ENCODE data around the gene NR1D1. TPM values are rescaled to one million over a fixed set of nuclear protein-coding genes. Genes with fewer than 3 reads are reported as not detected.
A peak's percentile ranks its signal among the peaks of the same experiment; 100 is the strongest.

Gene NR1D1
- total RNA-seq, 1 experiment from 2014 or later, result 63.7 TPM

DNA sequence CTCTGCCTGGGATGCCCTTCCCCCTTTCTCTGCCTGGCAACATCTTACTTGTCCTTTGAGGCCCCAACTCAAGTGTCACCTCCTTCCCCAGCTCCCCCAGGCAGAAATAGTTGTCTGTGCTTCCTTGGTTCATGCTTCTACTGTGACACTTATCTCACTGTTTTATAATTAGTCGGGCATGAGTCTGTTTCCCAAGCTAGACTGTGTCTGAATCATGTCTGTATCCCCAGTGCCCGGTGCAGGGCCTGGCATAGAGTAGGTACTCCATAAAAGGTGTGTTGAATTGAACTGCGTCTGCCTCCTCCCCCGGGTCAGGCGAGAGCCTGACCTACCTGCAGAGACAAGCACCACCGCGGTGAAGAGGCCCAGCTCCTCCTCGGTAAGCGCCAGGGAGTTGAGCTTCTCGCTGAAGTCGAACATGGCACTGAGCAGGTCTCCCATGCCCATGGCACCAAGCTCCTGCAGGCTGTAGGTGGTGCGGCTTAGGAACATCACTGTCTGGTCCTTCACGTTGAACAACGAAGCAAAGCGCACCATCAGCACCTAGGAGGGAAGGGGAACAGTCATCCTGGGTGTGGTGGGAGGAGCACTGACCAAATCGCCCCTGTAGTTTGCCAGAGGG lies 6.7 kb downstream of the NR1D1 start:
- Histone ChIP-seq H3K9me3 (ENCODE audit: control insufficient read depth in 1 of 2, insufficient read depth in 1 of 2, low read depth in 1 of 2, low read length in 2 of 2) (no peaks in the 10 kb centered on the region), H4K20me1 (ENCODE audit: insufficient read depth) (no peaks in the 10 kb centered on the region), H3K9ac (ENCODE audit: low read length) (no peak overlapping the region), H3K4me3 (replicated peaks in 1 of 2; ENCODE audit: low read depth in 1 of 2, low read length in 2 of 2) (no peak overlapping the region), H3K79me2 (ENCODE audit: insufficient read depth, low read length) (peaks cover 30% of the 10 kb centered on the region), H2AFZ (ENCODE audit: low read depth, low read length, poor library complexity, severe bottlenecking) (no peak overlapping the region), H3K27ac (ENCODE audit: low read depth, low read length) (peak overlapping the region; percentile 8; the same call in 1 of the 2 replicates), H3K36me3 (ENCODE audit: control insufficient read depth in 1 of 2, insufficient read depth in 2 of 2, low read length in 2 of 2) (peaks cover 47 to 55% of the 10 kb centered on the region in 2 experiments), H3K9me2 (ENCODE audit: insufficient read depth) (no peaks in the 10 kb centered on the region), H3K4me1 (ENCODE audit: control insufficient read depth in 1 of 2, insufficient read depth in 2 of 2, low read length in 2 of 2) (peaks cover 10 to 23% of the 10 kb centered on the region in 2 experiments), H3K4me2 (ENCODE audit: low read length) (no peak overlapping the region), H3K27me3 (ENCODE audit: insufficient read depth, low read length) (no peaks in the 10 kb centered on the region)
- ChIA-PET CTCF (no interaction called here), POLR2A (interaction anchor here (1.0 kb wide), 1 partner anchor 17 kb away, joined by 3 read pairs; no protein-coding TSS in a partner anchor), RAD21 (ENCODE audit: low non-redundant PET in 1 of 2, low total read pairs in 2 of 2, uncharacterized antibody in 2 of 2, unreplicated experiment in 2 of 2) (no interaction called here)
- intact Hi-C loops (cut with micrococcal nuclease), result no loop called here
- no peak for ATAC-seq
- TF ChIP-seq REST (IDR thresholded peaks at IDR 0.05; ENCODE audit: low read depth) (no peak), EZH2 (IDR thresholded peaks at IDR 0.05) (no peak), MAX (IDR thresholded peaks at IDR 0.05) (no peak), ZFX (IDR thresholded peaks at IDR 0.05) (no peak), ZNF274 (IDR thresholded peaks at IDR 0.05; ENCODE audit: low read depth, low read length) (no peak), SP1 (IDR thresholded peaks at IDR 0.05; ENCODE audit: low read depth) (no peak), CBX3 (IDR thresholded peaks at IDR 0.05; ENCODE audit: low read depth) (no peak), SRF (IDR thresholded peaks at IDR 0.05; ENCODE audit: low read depth) (no peak), SIN3A (IDR thresholded peaks at IDR 0.05; ENCODE audit: low read depth) (no peak), EGR1 (IDR thresholded peaks at IDR 0.05; ENCODE audit: low read depth) (no peak), FOSL1 (IDR thresholded peaks at IDR 0.05; ENCODE audit: low read depth) (no peak)
- TF ChIP-seq, protein P1, sequence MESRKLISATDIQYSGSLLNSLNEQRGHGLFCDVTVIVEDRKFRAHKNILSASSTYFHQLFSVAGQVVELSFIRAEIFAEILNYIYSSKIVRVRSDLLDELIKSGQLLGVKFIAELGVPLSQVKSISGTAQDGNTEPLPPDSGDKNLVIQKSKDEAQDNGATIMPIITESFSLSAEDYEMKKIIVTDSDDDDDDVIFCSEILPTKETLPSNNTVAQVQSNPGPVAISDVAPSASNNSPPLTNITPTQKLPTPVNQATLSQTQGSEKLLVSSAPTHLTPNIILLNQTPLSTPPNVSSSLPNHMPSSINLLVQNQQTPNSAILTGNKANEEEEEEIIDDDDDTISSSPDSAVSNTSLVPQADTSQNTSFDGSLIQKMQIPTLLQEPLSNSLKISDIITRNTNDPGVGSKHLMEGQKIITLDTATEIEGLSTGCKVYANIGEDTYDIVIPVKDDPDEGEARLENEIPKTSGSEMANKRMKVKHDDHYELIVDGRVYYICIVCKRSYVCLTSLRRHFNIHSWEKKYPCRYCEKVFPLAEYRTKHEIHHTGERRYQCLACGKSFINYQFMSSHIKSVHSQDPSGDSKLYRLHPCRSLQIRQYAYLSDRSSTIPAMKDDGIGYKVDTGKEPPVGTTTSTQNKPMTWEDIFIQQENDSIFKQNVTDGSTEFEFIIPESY (IDR thresholded peaks at IDR 0.05; ENCODE audit: extremely low read depth, insufficient replicate concordance, low read length), result no peak
- DNase-seq (ENCODE audit: low read depth, low spot score), result no peak
- BruUV-seq (replicated peaks), result no TSS peak
